GM10847 (cell line): ENCODE results near the gene IGFALS.

Experiments used
- POLR2A ChIP-seq: IDR thresholded peaks from 2 replicates; pipeline ENCODE4 v1.6.1; 2011; ENCODE audit not compliant: insufficient read length; ENCODE audit errors: extremely low read depth

Gene IGFALS

DNA sequence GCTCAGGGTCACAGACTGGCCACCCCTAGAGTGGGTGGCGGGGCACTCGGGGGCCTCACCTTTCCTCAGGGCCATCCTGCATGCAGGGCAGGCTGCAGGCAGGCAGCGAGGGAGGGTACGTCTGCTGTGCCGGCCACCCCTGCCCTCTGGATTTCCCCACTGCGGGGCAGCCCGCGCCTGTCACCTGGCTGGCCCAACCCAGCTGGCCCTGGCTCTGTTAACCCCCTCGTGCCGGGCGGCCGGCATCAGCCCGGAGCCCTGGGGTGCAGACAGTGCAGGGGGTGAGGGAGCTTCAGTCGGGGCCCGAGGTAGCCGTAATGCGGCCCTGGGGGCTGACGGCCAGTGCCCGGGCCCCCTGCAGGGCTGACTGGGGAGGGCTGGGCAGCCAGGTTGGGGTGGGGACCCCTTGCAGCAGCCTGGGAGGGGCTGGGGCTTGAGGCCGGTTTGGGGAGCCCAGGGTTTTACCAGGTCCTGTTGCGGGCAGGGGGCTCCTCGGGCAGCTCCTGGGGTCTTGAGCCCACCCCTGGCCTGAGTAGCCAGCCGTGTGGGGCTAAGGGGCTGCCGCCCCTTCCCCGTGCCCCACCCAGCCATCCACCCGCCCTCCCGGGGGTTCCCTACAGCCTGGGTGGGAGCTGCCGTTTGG lies at the start of gene IGFALS:
IGFALS (minus strand) TSS at position 128 of the 643 bp plus-strand sequence; CDS start at position 75, 53 bp downstream.
- TF ChIP-seq POLR2A: no peak

GRCh38 chr16:1839554-1839953 lies 46.0 kb upstream of the IGFALS start:
- no peak for TF ChIP-seq POLR2A

DNA sequence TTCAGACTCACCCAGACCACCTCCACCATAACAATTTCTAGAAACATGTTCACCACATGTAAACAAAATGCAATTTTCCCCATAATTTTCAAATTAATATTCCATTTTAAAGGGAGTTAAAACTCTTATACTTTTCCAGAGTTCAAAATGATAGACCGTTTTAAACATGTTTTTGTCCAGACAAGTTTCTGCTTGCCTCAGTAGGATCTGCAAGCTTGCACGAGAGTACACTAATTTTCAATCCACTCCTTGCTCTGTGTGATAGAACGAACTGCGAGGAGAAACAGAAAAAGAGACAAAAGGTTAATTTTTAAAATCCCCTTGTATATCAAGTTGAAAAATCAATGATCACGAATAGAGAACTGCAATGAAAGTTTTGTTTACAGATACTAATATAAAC lies 40.6 kb upstream of the IGFALS start:
- no peak for TF ChIP-seq POLR2A

- TF ChIP-seq POLR2A: no peak
Observed at GRCh38 chr16:1832838-1833454, 39.4 kb upstream of the IGFALS start.

GRCh38 chr16:1831186-1832075 lies 37.9 kb upstream of the IGFALS start:
- no peak for TF ChIP-seq POLR2A

DNA sequence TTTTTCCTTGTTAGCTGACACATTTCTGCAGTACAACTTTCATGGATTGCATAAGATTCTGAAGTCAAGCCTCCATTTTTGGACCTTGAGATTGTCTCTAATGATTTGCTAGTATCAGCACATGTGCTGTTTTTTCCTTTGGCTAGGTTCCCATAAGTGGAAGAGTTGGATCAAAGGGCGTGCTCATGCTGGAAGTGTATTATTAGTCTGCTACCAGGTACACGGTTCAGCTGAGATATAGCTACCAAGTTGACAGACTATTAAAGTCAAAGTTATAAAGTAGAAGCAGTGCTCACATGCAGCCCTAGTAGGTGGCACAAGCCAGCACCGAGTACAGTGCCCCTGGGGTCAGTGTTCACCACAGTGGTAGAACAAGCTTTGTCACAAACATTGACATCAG lies 36.7 kb upstream of the IGFALS start:
- no peak for TF ChIP-seq POLR2A

DNA sequence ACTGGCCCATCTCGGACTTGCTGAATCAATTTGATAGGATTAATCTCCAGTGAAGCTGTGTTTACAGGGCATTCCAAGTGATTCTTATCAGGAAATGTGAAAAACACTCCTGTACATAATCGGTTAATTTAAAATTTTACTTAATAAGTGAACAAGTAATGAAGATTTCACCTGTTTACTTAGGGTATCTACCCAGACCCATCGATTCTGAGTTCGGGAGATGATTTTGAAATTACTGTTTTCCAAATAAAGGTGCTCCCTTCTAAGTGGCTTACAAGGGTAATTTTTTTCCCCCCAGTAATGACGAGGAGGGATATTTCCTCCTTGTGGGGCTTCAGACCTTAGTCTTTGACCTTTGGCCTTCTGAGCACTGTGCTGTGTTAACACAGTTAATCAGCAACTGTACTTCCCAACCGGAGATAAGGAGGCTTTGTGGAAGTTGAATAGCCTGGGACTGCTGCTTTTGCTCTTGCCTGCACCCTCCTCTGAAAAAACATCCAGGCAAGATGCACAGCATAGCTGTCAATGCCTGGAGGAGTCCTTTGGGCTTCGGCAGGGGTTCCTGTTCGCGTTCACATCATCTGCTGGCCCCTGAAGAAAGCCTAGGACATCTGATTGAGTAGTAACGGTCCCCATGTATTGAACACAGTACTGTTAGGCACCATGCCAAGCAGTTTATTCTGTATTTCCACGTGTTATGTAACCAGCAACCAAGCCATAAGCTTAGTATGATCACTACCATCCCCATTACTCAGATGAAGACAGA lies 35.3 kb upstream of the IGFALS start:
- TF ChIP-seq POLR2A: no peak

- peak; percentile 41 for TF ChIP-seq POLR2A
Observed at GRCh38 chr16:1826691-1827573, 33.4 kb upstream of the IGFALS start, which contains the start of the genes FAHD1 and HAGH. Gene FAHD1 (plus strand): TSS chr16:1827206. CDS start chr16:1827239, 33 bp downstream. Gene HAGH (minus strand): TSS chr16:1826825. CDS start chr16:1826787, 38 bp downstream.

DNA sequence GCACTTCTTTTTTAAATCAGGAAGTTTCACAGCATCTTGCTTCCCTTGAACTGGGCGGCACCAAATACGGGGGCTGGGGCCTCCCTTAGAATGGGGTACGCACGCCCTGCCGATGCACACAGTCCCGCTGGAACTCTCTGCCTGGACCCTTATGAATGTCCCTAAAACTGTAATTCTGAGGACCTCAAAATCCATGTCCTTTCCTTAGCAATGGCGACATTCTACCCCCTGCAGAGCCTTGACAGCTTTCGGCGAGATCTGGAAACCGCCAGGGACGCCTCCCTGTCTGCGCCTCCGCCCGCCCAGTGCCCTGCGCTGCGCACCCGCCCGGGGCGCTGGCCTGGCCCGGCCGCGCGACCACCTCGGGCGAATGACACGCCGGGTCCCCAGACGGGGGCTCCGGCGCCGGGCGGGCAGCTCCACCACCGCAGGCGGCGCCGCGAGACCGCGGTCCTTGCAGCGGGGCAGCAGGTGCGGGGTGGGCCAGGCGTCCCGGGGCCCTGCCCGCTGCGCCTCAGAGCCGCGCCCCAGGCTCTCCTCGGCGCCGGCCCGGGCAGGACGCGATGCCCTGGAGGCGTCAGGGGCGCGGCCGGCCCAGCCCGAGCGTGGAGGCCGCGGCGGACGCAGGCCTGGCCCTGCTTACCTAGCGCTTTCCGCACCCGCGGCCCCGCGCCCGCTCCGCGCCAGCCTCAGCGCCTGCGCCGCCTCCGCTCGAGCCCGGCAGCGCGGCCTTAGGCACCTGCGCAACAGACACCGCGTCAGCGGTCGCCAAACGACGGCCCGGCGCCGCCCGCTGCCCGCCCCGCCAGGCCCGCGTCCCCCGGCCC lies 32.6 kb upstream of the IGFALS start:
- TF ChIP-seq POLR2A: no peak

GRCh38 chr16:1825381-1825863 lies 31.9 kb upstream of the IGFALS start:
- no peak for TF ChIP-seq POLR2A

GRCh38 chr16:1823821-1824220 lies 30.3 kb upstream of the IGFALS start:
- TF ChIP-seq POLR2A: no peak

DNA sequence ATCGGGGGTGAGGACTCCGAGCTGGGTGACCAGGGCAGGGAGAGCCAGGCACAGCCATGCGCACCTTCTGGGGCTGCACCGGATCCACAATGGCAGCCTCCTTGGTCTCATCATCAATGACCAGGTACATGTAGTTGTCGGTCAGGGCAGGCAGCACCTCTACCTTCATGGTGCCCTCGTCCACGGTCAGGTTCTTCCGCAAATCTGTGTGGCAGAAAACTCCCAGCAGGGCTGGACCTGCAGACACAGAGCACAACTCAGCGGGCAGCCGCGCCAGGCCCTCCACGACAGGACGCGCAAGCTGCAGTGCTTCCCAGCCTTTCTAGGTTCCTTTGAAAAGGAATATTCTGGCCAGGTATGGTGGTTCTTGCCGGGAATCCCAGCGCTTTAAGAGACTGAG lies 29.3 kb upstream of the IGFALS start:
- no peak for TF ChIP-seq POLR2A
